Measurements from ENCODE around the gene ATP6AP1. TPM values are rescaled to one million over a fixed set of nuclear protein-coding genes. Genes with fewer than 3 reads are reported as not detected.
A peak's percentile ranks its signal among the peaks of the same experiment; 100 is the strongest.

Gene ATP6AP1
- total and polyA plus RNA-seq, 11 donors = 33.8 to 127 (median 84.2) TPM

DNA sequence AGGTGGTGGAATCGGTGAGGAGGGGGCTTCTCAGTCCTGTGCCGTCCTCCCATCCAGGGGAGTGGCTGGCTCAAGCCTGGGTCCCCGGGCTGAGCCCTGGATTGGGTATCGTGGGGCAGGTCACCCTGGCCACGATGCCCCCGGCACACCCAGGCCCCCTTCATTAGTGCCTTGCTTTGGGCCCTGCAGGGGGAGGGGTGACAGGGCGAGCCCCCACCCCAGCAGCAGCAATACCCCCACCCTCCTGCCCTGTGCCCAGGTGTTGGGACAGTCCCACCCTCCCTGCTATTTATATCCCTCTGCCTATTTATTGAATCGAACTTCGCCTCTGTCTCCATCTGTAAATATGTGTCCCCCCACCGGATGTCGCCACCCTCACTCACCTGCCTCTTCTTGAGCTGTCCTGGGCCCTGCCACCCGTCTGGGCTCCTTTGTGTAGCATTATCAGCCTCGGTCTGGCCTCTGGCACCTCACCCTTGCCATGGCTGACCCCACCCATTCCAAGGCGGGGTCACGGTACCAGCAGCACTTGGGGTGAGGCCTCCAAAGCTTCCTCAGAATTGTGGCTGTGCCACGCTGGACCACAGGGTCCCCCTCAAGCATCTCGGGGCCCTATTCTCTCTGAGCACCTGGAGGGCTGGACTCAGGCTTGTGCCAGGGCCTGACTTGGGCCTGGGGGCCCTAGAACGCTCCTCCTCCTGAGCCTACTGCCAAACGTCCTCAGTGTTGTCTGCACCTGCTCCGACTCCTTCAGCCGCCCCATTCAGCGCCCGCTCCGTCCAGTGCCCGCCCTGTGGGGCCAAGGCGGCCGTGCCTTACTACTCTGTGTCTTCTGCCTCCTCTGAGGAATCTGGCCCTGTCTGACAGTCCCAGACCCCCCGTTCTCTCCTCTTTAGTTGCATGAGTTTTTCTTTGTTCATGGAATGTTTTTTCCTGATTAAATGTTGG is 44.5 kb downstream of the ATP6AP1 start:
- no peaks in the 10 kb centered on the region for H3K9me3 ChIP-seq
- peaks cover 0 to 2% (median 0%) of the 10 kb centered on the region in 12 donors for H3K4me1 ChIP-seq
- no peak overlapping the region for H3K27ac ChIP-seq
- WGBS, 4 donors = 75 to 83% (median 79%) methylated on average over 26 to 28 of the region's 28 CpGs
- TF ChIP-seq, protein P1, sequence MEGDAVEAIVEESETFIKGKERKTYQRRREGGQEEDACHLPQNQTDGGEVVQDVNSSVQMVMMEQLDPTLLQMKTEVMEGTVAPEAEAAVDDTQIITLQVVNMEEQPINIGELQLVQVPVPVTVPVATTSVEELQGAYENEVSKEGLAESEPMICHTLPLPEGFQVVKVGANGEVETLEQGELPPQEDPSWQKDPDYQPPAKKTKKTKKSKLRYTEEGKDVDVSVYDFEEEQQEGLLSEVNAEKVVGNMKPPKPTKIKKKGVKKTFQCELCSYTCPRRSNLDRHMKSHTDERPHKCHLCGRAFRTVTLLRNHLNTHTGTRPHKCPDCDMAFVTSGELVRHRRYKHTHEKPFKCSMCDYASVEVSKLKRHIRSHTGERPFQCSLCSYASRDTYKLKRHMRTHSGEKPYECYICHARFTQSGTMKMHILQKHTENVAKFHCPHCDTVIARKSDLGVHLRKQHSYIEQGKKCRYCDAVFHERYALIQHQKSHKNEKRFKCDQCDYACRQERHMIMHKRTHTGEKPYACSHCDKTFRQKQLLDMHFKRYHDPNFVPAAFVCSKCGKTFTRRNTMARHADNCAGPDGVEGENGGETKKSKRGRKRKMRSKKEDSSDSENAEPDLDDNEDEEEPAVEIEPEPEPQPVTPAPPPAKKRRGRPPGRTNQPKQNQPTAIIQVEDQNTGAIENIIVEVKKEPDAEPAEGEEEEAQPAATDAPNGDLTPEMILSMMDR (IDR thresholded peaks at IDR 0.05) = no peak
- no peak for TF ChIP-seq POLR2A (IDR thresholded peaks at IDR 0.05)
- no peak for DNase-seq
- no peaks in the 10 kb centered on the region for H3K27me3 ChIP-seq
- no peak overlapping the region for H3K4me3 ChIP-seq
- H3K36me3 ChIP-seq = peaks cover 0 to 36% (median 0%) of the 10 kb centered on the region in 9 donors
- intact Hi-C loops (cut with DNase I) = no loop called here
- no peak for ATAC-seq

DNA sequence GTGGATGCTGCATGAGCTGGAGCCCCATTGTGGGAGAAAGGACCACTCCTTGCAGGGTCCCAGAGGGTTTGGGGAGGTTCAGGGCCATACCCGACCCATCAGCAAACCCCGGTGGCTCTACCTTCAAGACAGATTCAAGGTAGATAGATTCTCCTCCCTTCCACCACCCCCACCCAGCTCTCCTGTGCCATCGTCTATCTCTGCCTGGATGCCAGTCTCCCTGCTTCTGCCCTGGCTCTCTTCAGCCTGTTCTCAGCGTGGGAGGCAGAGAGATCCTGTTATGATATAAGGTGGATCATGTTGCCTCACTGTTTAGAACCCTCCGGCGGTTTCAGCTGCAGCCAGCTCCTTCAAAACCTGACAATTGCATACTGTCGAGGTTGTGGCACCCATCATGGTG is 45.2 kb downstream of the ATP6AP1 start:
- intact Hi-C loops (cut with DNase I) = no loop called here
- DNase-seq = no peak
- H3K9me3 ChIP-seq = no peaks in the 10 kb centered on the region
- no peak for ATAC-seq
- H3K27ac ChIP-seq = no peak overlapping the region
- 65 to 82% (median 73%) methylated on average over 7 of the region's 7 CpGs for WGBS, 4 donors
- peaks cover 0 to 29% (median 0%) of the 10 kb centered on the region in 9 donors for H3K36me3 ChIP-seq
- no peak for TF ChIP-seq POLR2A (IDR thresholded peaks at IDR 0.05)
- TF ChIP-seq, protein P1 (IDR thresholded peaks at IDR 0.05) = no peak
- no peak overlapping the region for H3K4me3 ChIP-seq
- peaks cover 0 to 5% (median 0%) of the 10 kb centered on the region in 12 donors for H3K4me1 ChIP-seq
- H3K27me3 ChIP-seq = no peaks in the 10 kb centered on the region

DNA sequence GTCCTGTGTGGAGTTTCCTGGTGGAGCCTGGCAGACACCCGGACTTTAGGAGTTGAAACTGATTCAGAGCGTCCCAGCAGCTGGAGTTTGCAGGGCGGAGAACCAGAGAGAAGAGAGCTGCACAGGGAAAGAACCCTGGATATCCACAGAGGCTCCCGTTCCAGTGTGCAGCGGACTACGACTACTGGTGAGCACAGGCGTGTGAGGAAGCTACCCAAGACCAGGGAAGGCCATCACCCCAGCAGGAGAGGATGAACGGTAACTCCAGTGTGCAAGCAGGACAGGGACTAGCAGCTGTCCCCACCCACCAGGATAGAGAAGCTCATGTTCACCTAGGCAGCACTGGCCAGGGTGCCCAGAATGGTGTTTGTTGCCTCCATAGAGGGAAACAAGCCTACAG is 48.3 kb downstream of the ATP6AP1 start:
- Histone ChIP-seq H3K9me3 (no peaks in the 10 kb centered on the region), H3K27ac (no peak overlapping the region), H3K4me3 (no peak overlapping the region), H3K36me3 (peaks cover 0 to under 1% (median 0%) of the 10 kb centered on the region in 9 donors), H3K4me1 (peaks cover 0 to 9% (median 0%) of the 10 kb centered on the region in 12 donors), H3K27me3 (no peaks in the 10 kb centered on the region)
- ATAC-seq (no peak), DNase-seq (no peak)
- WGBS, 4 donors = 84 to 91% (median 84%) methylated on average over 8 of the region's 8 CpGs
- intact Hi-C loops (cut with DNase I) = loop anchor here in 2 of 10 donors (5.0 kb wide), 3 partner anchors 40 to 80 kb away; partner anchors contain the start of genes FAM3A (in 1 of the 2), GDI1 (in 1 of the 2) and RPL10 (in 1 of the 2)
- TF ChIP-seq POLR2A (IDR thresholded peaks at IDR 0.05) = no peak
- TF ChIP-seq, protein P1 (IDR thresholded peaks at IDR 0.05) = no peak

DNA sequence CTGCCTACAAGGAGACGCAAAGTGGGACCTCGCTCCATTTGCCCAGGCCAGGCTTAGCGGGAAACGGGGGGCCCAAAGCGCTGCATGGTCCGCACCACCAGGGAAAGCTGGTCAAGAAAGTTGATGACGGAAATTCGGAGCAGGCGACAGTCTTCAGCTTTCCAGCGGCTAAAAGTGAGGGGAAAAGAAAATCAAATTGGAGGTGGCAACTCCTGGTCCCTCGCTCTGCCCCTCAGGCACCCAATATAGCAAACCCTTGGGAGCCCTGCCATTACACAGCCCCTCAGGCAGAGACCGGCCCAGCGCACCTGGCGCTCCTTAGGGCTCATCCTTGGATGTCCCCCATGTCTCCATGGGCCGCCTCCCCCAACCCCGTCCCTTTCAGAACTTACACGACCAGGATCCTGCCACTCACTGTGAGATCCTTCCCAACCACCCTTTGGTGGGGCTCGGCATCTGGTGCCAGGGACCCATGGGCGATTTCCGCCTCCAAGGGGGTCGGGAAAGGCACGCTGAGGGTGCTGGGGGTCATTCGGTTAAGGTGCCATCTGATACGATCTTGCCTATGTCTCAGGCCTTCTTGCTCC is 49.5 kb downstream of the ATP6AP1 start:
- intact Hi-C loops (cut with DNase I) = loop anchor here in 2 of 10 donors (5.0 kb wide), 3 partner anchors 39 to 81 kb away; partner anchors contain the start of genes FAM3A (in 1 of the 2), GDI1 (in 1 of the 2) and RPL10 (in 1 of the 2)
- ATAC-seq (no peak), DNase-seq (no peak)
- peak overlapping the region in 9 of 12 donors; percentile 24 to 88 (median 84) for H3K27ac ChIP-seq
- H3K9me3 ChIP-seq = no peaks in the 10 kb centered on the region
- TF ChIP-seq, protein P1 (IDR thresholded peaks at IDR 0.05) = no peak
- TF ChIP-seq POLR2A (IDR thresholded peaks at IDR 0.05) = no peak
- H3K4me3 ChIP-seq = peak overlapping the region; percentile 23 to 67 (median 58)
- no peaks in the 10 kb centered on the region for H3K36me3 ChIP-seq
- WGBS, 4 donors = 59 to 72% (median 64%) methylated on average over 24 of the region's 24 CpGs
- peaks cover 0 to 9% (median 0%) of the 10 kb centered on the region in 12 donors for H3K4me1 ChIP-seq
- no peaks in the 10 kb centered on the region for H3K27me3 ChIP-seq

Data from heart left ventricle (tissue), 16 donors.